OCI-LY7 (cell line): ENCODE measurements around the gene SLC1A4. TPM values are rescaled to one million over a fixed set of nuclear protein-coding genes. Genes with fewer than 3 reads are reported as not detected.

Experiments used
- BruUV-seq: library from RNA; stranded (reverse); fragments of 400-500 nt; replicated peaks from 2 replicates; lab custom pipeline; 2021; lab: Mats Ljungman, UMichigan
- CTCF ChIA-PET: fragments of 300-600 bp; sonication (Branson Sonifier 250); formaldehyde crosslinking; loops from one replicate; lab custom pipeline; 2022; ENCODE audit warnings: antibody characterized with exemption; ENCODE audit not compliant: unreplicated experiment; lab: Charles Lee
- POLR2A ChIA-PET: fragments of 300-600 bp; sonication (Branson Sonifier 250); formaldehyde crosslinking; loops from one replicate; lab custom pipeline; 2022; ENCODE audit warnings: antibody characterized with exemption; lab: Charles Lee
- DNase-seq: peaks from one replicate; pipeline ENCODE4 v3.0.0-alpha.2; 2015; ENCODE audit warnings: low spot score
- H2AFZ ChIP-seq: fragments of 200-600 bp; sonication (generic), shearing (Covaris generic); 2 replicates; pipeline ENCODE4 v1.6.1; 2014; ENCODE audit warnings: mild to moderate bottlenecking, antibody characterized with exemption, low read length, moderate library complexity
- H3K27ac ChIP-seq: fragments of 200-600 bp; sonication (generic); 2 replicates; pipeline ENCODE4 v1.5.1; 2014; ENCODE audit warnings: mixed run types, low read depth, mild to moderate bottlenecking, moderate library complexity, low read length, inconsistent platforms; ENCODE audit not compliant: poor library complexity, severe bottlenecking
- H3K36me3 ChIP-seq: fragments of 200-600 bp; sonication (generic); 2 replicates; pipeline ENCODE4 v1.6.1; 2014; ENCODE audit warnings: mild to moderate bottlenecking, antibody characterized with exemption, low read length, moderate library complexity, mixed read lengths; ENCODE audit not compliant: insufficient read depth
- H3K4me1 ChIP-seq: fragments of 200-600 bp; sonication (generic); 2 replicates; pipeline ENCODE4 v1.5.1; 2014; ENCODE audit warnings: mild to moderate bottlenecking, low read length; ENCODE audit not compliant: insufficient read depth, poor library complexity, severe bottlenecking
- H3K4me2 ChIP-seq: fragments of 200-600 bp; sonication (generic); 2 replicates; pipeline ENCODE4 v1.6.1; 2014; ENCODE audit warnings: mild to moderate bottlenecking, low read length
- H3K4me3 ChIP-seq: fragments of 200-600 bp; sonication (generic); 2 replicates; pipeline ENCODE4 v1.5.1; 2014; ENCODE audit warnings: mild to moderate bottlenecking, low read depth, low read length; ENCODE audit not compliant: poor library complexity, severe bottlenecking
- H3K79me2 ChIP-seq: fragments of 200-600 bp; sonication (generic); 2 replicates; pipeline ENCODE4 v1.6.1; 2016; ENCODE audit warnings: low read depth, mild to moderate bottlenecking, low read length, moderate library complexity, mixed read lengths; ENCODE audit not compliant: insufficient read depth
- H3K9me2 ChIP-seq: fragments of 200-600 bp; sonication (generic); 2 replicates; pipeline ENCODE4 v1.6.1; 2016; ENCODE audit warnings: mild to moderate bottlenecking, low read length, mixed read lengths; ENCODE audit not compliant: insufficient read depth
- H3K9me3 ChIP-seq: fragments of 200-600 bp; sonication (generic); 2 replicates; pipeline ENCODE4 v1.6.1; 2014; ENCODE audit warnings: mild to moderate bottlenecking, mixed run types, low read length, mixed read lengths
- H4K20me1 ChIP-seq: fragments of 200-600 bp; sonication (generic); 2 replicates; pipeline ENCODE4 v1.6.1; 2014; ENCODE audit warnings: mild to moderate bottlenecking, antibody characterized with exemption, low read length, moderate library complexity, mixed read lengths; ENCODE audit not compliant: insufficient read depth
- CTCF ChIP-seq: fragments of 200-600 bp; sonication (generic); conservative IDR thresholded peaks from 2 replicates; pipeline ENCODE4 v1.5.1; 2014; ENCODE audit warnings: mild to moderate bottlenecking, antibody characterized with exemption, low read length, moderate library complexity, mixed read lengths
- EZH2phosphoT487 ChIP-seq: fragments of 200-600 bp; sonication (generic); IDR thresholded peaks from 2 replicates; pipeline ENCODE4 v1.6.1; 2018; ENCODE audit warnings: low read depth, borderline replicate concordance, mild to moderate bottlenecking, mixed run types, antibody characterized with exemption, low read length, moderate library complexity, mixed read lengths
- intact Hi-C: fragments of 100-400 bp; cut with micrococcal nuclease; formaldehyde crosslinking; loops from one replicate; pipeline ENCODE4 v1.10.0; 2022; ENCODE audit not compliant: unreplicated experiment
- total RNA-seq, 2 experiments: library from RNA; depleted of rRNA in 1 of 2; stranded (reverse); fragments of >200 nt in 1 of 2; shearing (Covaris generic) in 1 of 2; gene quantifications; 2 replicates each; pipeline ENCODE4 v1.2.3, GENCODE V29; 2014 to 2022

The SLC1A4 gene
- total RNA-seq, 2 experiments from 2014 or later = 17.2 to 31.1 TPM

GRCh38 chr2:64972426-64972825 lies 16.8 kb upstream of the SLC1A4 start:
- H3K4me2 ChIP-seq = no peak overlapping the region
- ChIA-PET CTCF (no interaction called here), POLR2A (interaction anchor here (0.9 kb wide), 1 partner anchor 8 kb away, joined by 3 read pairs; no protein-coding TSS in a partner anchor)
- DNase-seq = no peak
- intact Hi-C loops = no loop called here
- no peak overlapping the region for H3K27ac ChIP-seq
- H3K9me3 ChIP-seq = no peaks in the 10 kb centered on the region
- no TSS peak for BruUV-seq
- H3K4me1 ChIP-seq = peaks cover 9% of the 10 kb centered on the region
- H4K20me1 ChIP-seq = no peaks in the 10 kb centered on the region
- H3K79me2 ChIP-seq = no peaks in the 10 kb centered on the region
- no peak for TF ChIP-seq CTCF
- TF ChIP-seq EZH2phosphoT487 = no peak
- H3K4me3 ChIP-seq = no peak overlapping the region
- no peak overlapping the region for H2AFZ ChIP-seq
- H3K36me3 ChIP-seq = no peaks in the 10 kb centered on the region
- H3K9me2 ChIP-seq = no peaks in the 10 kb centered on the region

- no TSS peak for BruUV-seq
- H3K4me3 ChIP-seq = no peak overlapping the region
- intact Hi-C loops = no loop called here
- POLR2A ChIA-PET = interaction anchor here (0.6 to 1.7 kb wide), 3 partner anchors 9 to 116 kb away, joined by 3 to 5 read pairs (median 3); no protein-coding TSS in a partner anchor
- no peaks in the 10 kb centered on the region for H3K9me2 ChIP-seq
- no peaks in the 10 kb centered on the region for H3K9me3 ChIP-seq
- no peak overlapping the region for H3K4me2 ChIP-seq
- CTCF ChIA-PET = no interaction called here
- peaks cover 9% of the 10 kb centered on the region for H3K4me1 ChIP-seq
- no peak overlapping the region for H2AFZ ChIP-seq
- no peak for TF ChIP-seq CTCF
- TF ChIP-seq EZH2phosphoT487 = no peak
- no peaks in the 10 kb centered on the region for H3K36me3 ChIP-seq
- H4K20me1 ChIP-seq = no peaks in the 10 kb centered on the region
- H3K79me2 ChIP-seq = no peaks in the 10 kb centered on the region
- H3K27ac ChIP-seq = no peak overlapping the region
- no peak for DNase-seq
Observed at GRCh38 chr2:64972876-64973275, 16.3 kb upstream of the SLC1A4 start.

GRCh38 chr2:64975232-64975821 lies 13.9 kb upstream of the SLC1A4 start:
- Histone ChIP-seq H3K4me3 (no peak overlapping the region), H3K9me3 (no peaks in the 10 kb centered on the region), H2AFZ (no peak overlapping the region), H3K4me1 (peaks cover 9% of the 10 kb centered on the region), H3K9me2 (no peaks in the 10 kb centered on the region), H3K4me2 (no peak overlapping the region), H3K27ac (no peak overlapping the region), H3K79me2 (no peaks in the 10 kb centered on the region), H4K20me1 (no peaks in the 10 kb centered on the region), H3K36me3 (no peaks in the 10 kb centered on the region)
- TF ChIP-seq EZH2phosphoT487 = no peak
- TF ChIP-seq CTCF = no peak
- CTCF ChIA-PET = no interaction called here
- BruUV-seq = no TSS peak
- intact Hi-C loops = no loop called here
- DNase-seq = no peak
- POLR2A ChIA-PET = interaction anchor here (0.7 kb wide), 2 partner anchors 14 to 32 kb away, joined by 3 to 5 read pairs; no protein-coding TSS in a partner anchor
